ENCODE results near the gene HDAC2. TPM values are rescaled to one million over a fixed set of nuclear protein-coding genes. Genes with fewer than 3 reads are reported as not detected.

The HDAC2 gene
- 74.2 to 91.9 TPM (median 82.2 TPM) in 5 replicates for total RNA-seq (2022; extraction: Qiagen RNA extraction; ENCODE audit: low read depth)

GRCh38 chr6:113970805-113971676 lies at the start of gene HDAC2:
Gene HDAC2, minus strand, starts transcription at chr6:113971148. Its CDS starts 240 bp downstream, at chr6:113970908.

Other genes with a start within 250 kb of the HDAC2 start
- gene MARCKS, start 113.8 kb downstream of the HDAC2 start, total RNA-seq (2022; extraction: Qiagen RNA extraction; ENCODE audit: low read depth) = 11.0 to 19.6 TPM (median 17.1 TPM) in 5 replicates

All from A549 treated with GW870086 at 1 μM for 4 hours (cell line).